ENCODE data around the gene TMEM209. TPM values are rescaled to one million over a fixed set of nuclear protein-coding genes. Genes with fewer than 3 reads are reported as not detected.

The TMEM209 gene
- total and polyA plus RNA-seq, 9 donors: 7.6 to 26.1 (median 14.9) TPM

DNA sequence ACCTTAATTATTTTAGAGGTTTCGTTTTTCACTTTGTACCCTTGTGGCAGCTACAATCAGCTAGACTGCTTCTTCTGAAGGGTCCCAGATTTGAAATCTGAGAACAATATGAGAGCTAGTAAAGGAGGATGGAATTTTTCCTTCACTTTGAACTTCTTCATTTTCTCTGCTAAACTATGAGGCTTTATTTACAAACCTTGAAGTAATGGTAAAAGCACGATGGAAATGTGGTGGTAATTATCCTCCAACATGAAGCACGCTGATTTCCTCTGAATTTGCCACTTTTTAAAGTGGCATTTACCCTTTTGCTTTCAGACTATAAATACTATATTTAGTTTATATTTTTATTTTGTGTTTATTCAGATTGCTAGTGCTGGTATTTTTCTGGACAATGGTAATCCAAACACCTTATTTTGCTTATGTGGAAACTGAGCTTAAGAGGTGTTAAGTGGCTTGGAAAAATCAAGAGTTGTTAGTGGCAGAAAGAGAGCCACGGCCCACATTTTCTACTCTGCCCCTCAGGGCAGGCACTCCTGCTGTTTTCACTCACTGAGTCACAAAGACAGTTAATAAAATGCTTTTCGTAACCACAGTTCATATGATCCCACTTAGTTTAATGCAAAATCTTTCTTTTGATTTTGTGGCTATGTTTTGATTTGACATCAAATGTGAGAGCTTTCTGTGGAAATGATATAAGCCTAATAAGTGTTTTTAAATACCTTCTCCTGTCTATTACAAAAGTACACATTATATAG is 5.2 kb upstream of the TMEM209 start:
- Histone ChIP-seq H3K9me3 (no peaks in the 10 kb centered on the region), H3K27ac (no peak overlapping the region), H3K36me3 (no peaks in the 10 kb centered on the region), H3K27me3 (no peaks in the 10 kb centered on the region), H3K4me3 (no peak overlapping the region), H3K4me1 (ENCODE audit: insufficient read depth) (no peaks in the 10 kb centered on the region)
- TF ChIP-seq, protein P1, sequence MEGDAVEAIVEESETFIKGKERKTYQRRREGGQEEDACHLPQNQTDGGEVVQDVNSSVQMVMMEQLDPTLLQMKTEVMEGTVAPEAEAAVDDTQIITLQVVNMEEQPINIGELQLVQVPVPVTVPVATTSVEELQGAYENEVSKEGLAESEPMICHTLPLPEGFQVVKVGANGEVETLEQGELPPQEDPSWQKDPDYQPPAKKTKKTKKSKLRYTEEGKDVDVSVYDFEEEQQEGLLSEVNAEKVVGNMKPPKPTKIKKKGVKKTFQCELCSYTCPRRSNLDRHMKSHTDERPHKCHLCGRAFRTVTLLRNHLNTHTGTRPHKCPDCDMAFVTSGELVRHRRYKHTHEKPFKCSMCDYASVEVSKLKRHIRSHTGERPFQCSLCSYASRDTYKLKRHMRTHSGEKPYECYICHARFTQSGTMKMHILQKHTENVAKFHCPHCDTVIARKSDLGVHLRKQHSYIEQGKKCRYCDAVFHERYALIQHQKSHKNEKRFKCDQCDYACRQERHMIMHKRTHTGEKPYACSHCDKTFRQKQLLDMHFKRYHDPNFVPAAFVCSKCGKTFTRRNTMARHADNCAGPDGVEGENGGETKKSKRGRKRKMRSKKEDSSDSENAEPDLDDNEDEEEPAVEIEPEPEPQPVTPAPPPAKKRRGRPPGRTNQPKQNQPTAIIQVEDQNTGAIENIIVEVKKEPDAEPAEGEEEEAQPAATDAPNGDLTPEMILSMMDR (IDR thresholded peaks at IDR 0.05): no peak
- TF ChIP-seq EP300 (IDR thresholded peaks at IDR 0.05) (no peak), POLR2A (IDR thresholded peaks at IDR 0.05) (no peak)
- intact Hi-C loops (cut with DNase I): no loop called here
- WGBS, 3 donors: 26 to 51% (median 38%) methylated on average over 5 of the region's 5 CpGs
- DNase-seq: no peak

- no peak for TF ChIP-seq POLR2A (IDR thresholded peaks at IDR 0.05)
- TF ChIP-seq, protein P1 (IDR thresholded peaks at IDR 0.05): no peak
- TF ChIP-seq EP300 (IDR thresholded peaks at IDR 0.05): no peak
- Histone ChIP-seq H3K4me3 (no peak overlapping the region), H3K4me1 (ENCODE audit: insufficient read depth) (no peaks in the 10 kb centered on the region), H3K27ac (no peak overlapping the region), H3K36me3 (no peaks in the 10 kb centered on the region), H3K9me3 (no peaks in the 10 kb centered on the region), H3K27me3 (no peaks in the 10 kb centered on the region)
- intact Hi-C loops (cut with DNase I): no loop called here
- DNase-seq: no peak
- 76 to 85% (median 82%) methylated on average over 2 of the region's 2 CpGs for WGBS, 3 donors
Observed at GRCh38 chr7:130208516-130208915, 3.3 kb upstream of the TMEM209 start.

GRCh38 chr7:130207642-130208041 is 2.4 kb upstream of the TMEM209 start, which contains the start of gene SSMEM1:
Gene SSMEM1, plus strand, starts transcription at chr7:130207860. Its CDS starts 51 bp downstream, at chr7:130207911.
- H3K4me1 ChIP-seq (ENCODE audit: insufficient read depth): no peaks in the 10 kb centered on the region
- TF ChIP-seq, protein P1 (IDR thresholded peaks at IDR 0.05): no peak
- no peak for TF ChIP-seq POLR2A (IDR thresholded peaks at IDR 0.05)
- no peak for TF ChIP-seq EP300 (IDR thresholded peaks at IDR 0.05)
- H3K36me3 ChIP-seq: no peaks in the 10 kb centered on the region
- no peaks in the 10 kb centered on the region for H3K27me3 ChIP-seq
- intact Hi-C loops (cut with DNase I): no loop called here
- no peak within 1 kb of the TSS for H3K27ac ChIP-seq
- H3K4me3 ChIP-seq: no peak within 1 kb of the TSS
- DNase-seq: no peak
- no peaks in the 10 kb centered on the region for H3K9me3 ChIP-seq

GRCh38 chr7:130207033-130207432 is 1.8 kb upstream of the TMEM209 start:
- no peak overlapping the region for H3K4me3 ChIP-seq
- no peak for DNase-seq
- 72 to 78% (median 73%) methylated on average over 5 of the region's 5 CpGs for WGBS, 3 donors
- H3K27me3 ChIP-seq: no peaks in the 10 kb centered on the region
- TF ChIP-seq POLR2A (IDR thresholded peaks at IDR 0.05) (no peak), EP300 (IDR thresholded peaks at IDR 0.05) (no peak)
- TF ChIP-seq, protein P1 (IDR thresholded peaks at IDR 0.05): no peak
- intact Hi-C loops (cut with DNase I): no loop called here
- no peaks in the 10 kb centered on the region for H3K36me3 ChIP-seq
- no peak overlapping the region for H3K27ac ChIP-seq
- H3K4me1 ChIP-seq (ENCODE audit: insufficient read depth): no peaks in the 10 kb centered on the region
- H3K9me3 ChIP-seq: no peaks in the 10 kb centered on the region
